Measurements from ENCODE around the gene MMAA.
"Not testable (repeated sequence)": the region's sequence is repeated elsewhere in the genome, so short reads cannot be mapped to it uniquely, and the experiment has no call there.

MMAA gene

DNA sequence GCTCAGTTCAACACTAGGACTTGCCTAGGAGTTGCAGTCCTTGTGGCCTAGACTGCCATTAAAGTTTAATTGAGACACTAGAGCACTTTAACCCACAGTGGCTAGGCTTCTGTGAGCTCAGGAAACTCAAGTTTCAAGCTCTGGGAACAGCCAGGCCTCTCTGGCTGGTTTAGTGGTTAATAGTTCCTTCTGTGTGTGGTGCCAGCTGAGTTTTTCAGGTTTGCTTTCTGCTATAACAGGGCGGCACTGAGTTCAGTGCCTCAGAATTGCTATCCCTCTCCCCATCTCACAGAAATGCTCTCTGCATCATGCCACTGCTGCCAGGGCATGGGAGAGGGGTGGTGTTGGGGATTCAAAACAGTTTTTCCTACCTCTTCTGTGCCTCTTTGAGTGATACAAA, 15.9 kb downstream of the MMAA start:
- DNase-seq (ENCODE audit: low spot score) = no peak

DNA sequence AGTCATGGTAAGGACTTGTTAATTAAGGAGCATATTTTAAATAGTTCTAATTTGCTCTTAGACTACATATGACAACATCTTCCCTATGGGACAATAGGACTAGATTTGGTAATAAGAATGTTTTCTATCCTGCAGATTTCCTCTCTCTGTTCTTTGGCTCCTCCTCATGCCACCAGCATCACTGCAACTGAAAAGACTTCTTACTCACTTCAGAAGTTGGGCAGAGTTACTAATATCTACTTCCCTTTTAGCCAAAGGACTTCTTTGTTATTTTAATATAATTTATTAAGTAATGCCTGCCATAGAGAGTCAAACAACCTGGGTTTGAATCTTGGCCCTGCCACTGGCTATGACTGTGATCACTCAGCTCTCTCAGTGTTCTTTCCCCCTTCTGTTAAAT, 16.4 kb downstream of the MMAA start:
- DNase-seq (ENCODE audit: low spot score) = no peak

- no peak for DNase-seq (ENCODE audit: low spot score)
Observed at GRCh38 chr4:145639186-145639698, 20.1 kb downstream of the MMAA start.

GRCh38 chr4:145640236-145640635, 21.1 kb downstream of the MMAA start:
- not testable (repeated sequence) for DNase-seq (ENCODE audit: low spot score)

- no peak for DNase-seq (ENCODE audit: low spot score)
Observed at GRCh38 chr4:145643295-145643694, 24.1 kb downstream of the MMAA start.

- DNase-seq (ENCODE audit: low spot score) = no peak
Observed at GRCh38 chr4:145644699-145645098, 25.5 kb downstream of the MMAA start.

- DNase-seq (ENCODE audit: low spot score) = no peak
Observed at GRCh38 chr4:145656156-145656555, 37.0 kb downstream of the MMAA start.

- DNase-seq (ENCODE audit: low spot score) = no peak
Observed at GRCh38 chr4:145660064-145660463, 40.9 kb downstream of the MMAA start.

DNA sequence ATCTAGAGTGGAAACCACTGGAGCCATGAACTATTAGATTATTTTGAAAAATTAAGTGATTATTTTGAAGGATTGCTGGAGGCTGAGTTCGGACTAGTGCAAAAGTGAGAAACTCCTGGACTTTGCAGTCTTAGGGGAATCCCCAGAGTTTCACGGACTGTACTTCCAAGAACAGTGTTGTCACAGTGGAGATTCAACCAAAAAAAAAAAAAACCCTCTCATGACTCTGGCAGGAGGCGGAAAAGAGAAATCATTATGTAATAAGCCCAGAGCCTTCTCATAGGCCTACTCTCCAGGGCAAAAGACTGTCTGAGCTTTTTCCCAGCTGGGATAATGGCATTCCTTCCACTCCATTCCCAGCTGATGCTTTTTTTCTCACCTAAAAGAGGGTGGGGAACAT, 44.0 kb downstream of the MMAA start:
- no peak for DNase-seq (ENCODE audit: low spot score)

- DNase-seq (ENCODE audit: low spot score) = no peak
Observed at GRCh38 chr4:145665773-145666172, 46.6 kb downstream of the MMAA start.

- no peak for DNase-seq (ENCODE audit: low spot score)
Observed at GRCh38 chr4:145670422-145670821, 51.2 kb downstream of the MMAA start.

DNA sequence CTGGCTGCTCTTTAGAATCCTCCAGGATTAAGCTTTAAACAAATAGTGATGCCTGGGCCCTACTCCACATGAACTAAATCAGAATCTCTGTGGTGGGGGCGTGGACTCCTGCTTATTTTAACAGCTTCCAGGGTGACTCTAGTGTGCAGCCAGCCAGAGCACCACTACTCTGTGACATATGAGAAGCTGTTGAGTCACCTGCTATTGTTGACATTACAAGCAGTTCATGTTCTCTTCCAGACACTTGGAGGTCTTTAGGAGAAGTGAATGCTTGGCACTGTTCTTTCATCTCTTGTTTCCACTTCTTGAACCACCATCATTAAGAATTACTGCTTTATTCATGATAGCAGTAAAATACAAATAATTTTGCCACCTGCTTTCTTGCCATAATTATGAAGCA, 60.3 kb downstream of the MMAA start:
- DNase-seq (ENCODE audit: low spot score) = peak; percentile 4

DNA sequence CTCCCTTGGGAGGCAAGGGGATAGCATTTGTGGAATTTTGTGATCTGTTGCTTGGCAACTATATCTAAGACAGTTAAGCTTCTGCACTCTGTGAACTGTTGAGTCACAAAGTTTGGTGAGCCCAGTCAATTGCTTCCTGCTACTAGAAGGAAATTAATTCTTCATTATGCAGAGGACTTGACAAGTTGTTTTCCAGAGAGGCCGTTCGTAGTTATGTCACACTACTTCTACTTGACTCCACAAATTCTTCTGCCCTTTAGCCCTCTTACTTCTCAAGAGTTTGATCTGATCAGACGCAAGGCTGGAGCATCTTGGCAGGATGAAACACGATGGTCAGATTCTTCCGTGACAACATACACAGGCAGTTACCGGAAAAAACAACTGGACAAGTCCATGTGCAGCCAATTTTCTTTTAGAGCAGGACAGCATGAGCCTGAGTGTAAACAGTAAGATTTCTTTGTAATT, 60.8 kb downstream of the MMAA start, which contains the start of gene C4orf51:
Gene C4orf51, plus strand, starts transcription at position 156 of the 465 bp plus-strand sequence. Its CDS starts 58 bp downstream, at position 214.
- peak; percentile 5 for DNase-seq (ENCODE audit: low spot score)

GRCh38 chr4:145680902-145681301, 61.7 kb downstream of the MMAA start:
- no peak for DNase-seq (ENCODE audit: low spot score)

DNA sequence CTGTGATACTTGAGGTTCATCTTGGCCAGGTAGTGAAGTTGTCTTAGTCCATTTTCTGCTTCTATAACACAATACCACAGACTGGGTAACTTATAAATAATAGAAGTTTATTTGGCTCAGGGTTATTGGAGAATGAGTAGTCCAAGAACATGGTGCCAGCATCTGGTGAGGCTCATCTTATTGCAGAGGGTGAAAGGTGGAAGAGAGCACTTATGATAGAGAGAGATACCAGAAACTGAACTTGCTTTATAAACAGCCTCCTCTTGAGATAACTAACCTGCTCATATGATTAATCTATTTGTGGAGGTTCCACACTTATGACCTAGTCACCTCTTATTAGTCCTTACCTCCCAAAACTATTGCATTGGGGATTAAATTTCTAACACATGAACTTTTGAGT, 62.3 kb downstream of the MMAA start:
- DNase-seq (ENCODE audit: low spot score) = no peak

GRCh38 chr4:145681956-145682355, 62.8 kb downstream of the MMAA start:
- DNase-seq (ENCODE audit: low spot score) = no peak

GRCh38 chr4:145686991-145687390, 67.8 kb downstream of the MMAA start:
- DNase-seq (ENCODE audit: low spot score) = no peak

GRCh38 chr4:145690610-145691009, 71.4 kb downstream of the MMAA start:
- DNase-seq (ENCODE audit: low spot score) = no peak

DNA sequence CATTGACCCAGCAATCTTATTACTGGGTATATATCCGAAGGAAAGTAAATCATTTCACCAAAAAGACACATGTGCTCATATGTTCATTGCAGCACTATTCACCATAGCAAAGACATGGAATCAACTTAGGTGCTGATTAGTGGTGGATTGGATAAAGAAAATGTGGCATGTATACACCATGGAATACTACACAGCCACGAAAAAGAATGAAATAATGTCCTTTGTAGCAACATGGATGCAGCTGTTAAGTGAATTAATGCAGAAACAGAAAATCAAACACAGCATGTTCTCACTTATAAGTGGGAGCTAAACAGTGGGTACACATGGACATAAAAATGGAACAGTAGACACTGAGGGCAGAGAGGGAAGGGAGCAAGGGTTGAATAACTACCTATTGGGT, 72.2 kb downstream of the MMAA start:
- not testable (repeated sequence) for DNase-seq (ENCODE audit: low spot score)

- no peak for DNase-seq (ENCODE audit: low spot score)
Observed at GRCh38 chr4:145694929-145695328, 75.7 kb downstream of the MMAA start.

DNA sequence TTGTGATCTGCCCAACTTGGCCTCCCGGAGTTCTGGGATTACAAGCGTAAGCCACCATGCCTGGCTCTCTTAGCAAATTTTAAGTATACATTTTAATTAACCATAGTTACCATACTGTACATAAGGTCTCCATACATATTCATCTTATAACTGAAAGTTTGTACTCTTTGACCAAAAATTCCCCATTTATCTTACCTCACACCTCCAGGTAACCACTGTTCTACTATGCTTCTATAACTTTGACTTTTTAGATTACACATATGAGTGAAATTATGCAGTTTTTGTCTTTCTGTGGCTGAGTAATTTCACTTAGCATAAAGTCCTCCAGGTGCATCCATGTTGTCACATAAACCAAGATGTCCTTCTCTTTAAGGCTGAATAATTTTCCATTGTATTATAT, 78.1 kb downstream of the MMAA start:
- no peak for DNase-seq (ENCODE audit: low spot score)

DNA sequence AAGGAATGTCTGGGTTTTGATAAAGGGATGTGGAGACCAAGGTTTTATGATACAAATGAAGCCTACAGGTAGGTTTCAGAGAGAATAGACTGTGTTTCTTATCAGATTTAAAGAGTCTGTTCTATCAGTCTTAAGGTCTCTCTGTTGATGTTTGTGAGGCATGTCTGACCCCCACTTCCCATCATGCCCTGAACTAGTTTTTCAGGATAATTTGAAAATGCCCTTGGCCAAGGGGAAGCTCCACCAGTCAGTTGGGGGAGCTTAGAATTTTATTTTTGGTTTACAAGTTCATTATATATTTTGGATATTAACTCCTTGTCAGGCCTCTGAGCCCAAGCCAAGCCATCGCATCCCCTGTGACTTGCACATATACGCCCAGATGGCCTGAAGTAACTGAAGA, 79.3 kb downstream of the MMAA start:
- no peak for DNase-seq (ENCODE audit: low spot score)

DNA sequence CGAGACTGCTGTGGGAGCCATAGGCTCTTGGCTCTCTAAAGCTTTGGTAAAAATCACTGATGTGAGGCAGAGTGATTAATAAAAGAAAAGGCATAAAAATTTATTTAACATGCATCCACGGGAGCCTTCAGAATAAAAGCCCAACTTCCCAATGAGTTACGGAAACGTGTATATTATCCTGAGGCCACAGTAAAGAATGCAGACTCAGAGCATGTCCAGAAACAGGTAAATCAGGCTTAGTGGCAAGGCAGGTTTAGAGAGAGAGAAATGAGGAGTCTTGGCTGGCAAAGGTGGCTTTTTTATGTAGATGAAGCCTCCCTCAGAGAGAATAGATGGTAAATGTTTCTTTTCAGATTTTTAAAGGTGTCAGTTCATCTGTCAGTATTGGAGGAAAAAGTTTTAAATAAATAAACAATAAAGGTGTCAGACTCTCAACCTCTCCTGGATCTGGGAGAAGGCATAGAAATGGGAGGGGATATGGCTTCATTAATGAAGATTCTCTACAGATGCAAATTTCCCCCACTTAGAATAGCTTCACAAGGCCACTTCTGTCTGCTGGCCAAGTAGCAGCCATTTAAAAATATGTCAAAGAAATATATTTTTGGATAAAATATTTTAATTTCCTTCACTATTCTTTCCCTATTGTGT, 84.8 kb downstream of the MMAA start:
- DNase-seq (ENCODE audit: low spot score) = no peak

GRCh38 chr4:145709336-145709735, 90.2 kb downstream of the MMAA start:
- DNase-seq (ENCODE audit: low spot score) = no peak

Data from Ammon's horn (tissue), 1 donor.